Breast epithelium (tissue), 3 donors: ENCODE results near the gene EGFL6.
"Not testable (repeated sequence)": the region's sequence is repeated elsewhere in the genome, so short reads cannot be mapped to it uniquely, and the experiment has no call there.

Experiments used
- CTCF ChIP-seq, 3 donors: fragments of 450-650 bp; IDR thresholded peaks; one replicate each; pipeline ENCODE4 v1.5.1; 2016 to 2017; ENCODE audit warnings: antibody characterized with exemption in 3 of 3, mild to moderate bottlenecking in 3 of 3, moderate library complexity in 3 of 3
- POLR2A ChIP-seq: fragments of 450-650 bp; IDR thresholded peaks from one replicate; pipeline ENCODE4 v1.6.1; 2016; ENCODE audit warnings: antibody characterized with exemption, mild to moderate bottlenecking, moderate library complexity

GRCh38 chrX:13648336-13648735 is 78.9 kb downstream of the EGFL6 start:
- TF ChIP-seq CTCF (IDR thresholded peaks at IDR 0.05); POLR2A: not testable (repeated sequence)
